Forelimb muscle (tissue), 1 donor: ENCODE results near the gene YIPF3. TPM values are rescaled to one million over a fixed set of nuclear protein-coding genes. Genes with fewer than 3 reads are reported as not detected.
A peak's percentile ranks its signal among the peaks of the same experiment; 100 is the strongest.
"Not testable (repeated sequence)": the region's sequence is repeated elsewhere in the genome, so short reads cannot be mapped to it uniquely, and the experiment has no call there.

ENCODE experiments used
- DNase-seq: peaks from one replicate; pipeline ENCODE4 v3.0.0-alpha.2; 2013; ENCODE audit warnings: low read depth
- polyA plus RNA-seq: library from polyadenylated mRNA; unstranded; fragments of 120-200 nt; gene quantifications from one replicate; pipeline ENCODE4 v1.2.1, GENCODE V29; 2013; ENCODE audit not compliant: insufficient read length

The YIPF3 gene
- polyA plus RNA-seq = 80.7 TPM

GRCh38 chr6:43516697-43517504 lies at the start of gene YIPF3, which contains the start of gene POLR1C:
Gene YIPF3 (minus strand): TSS chr6:43516926. CDS start chr6:43516807, 119 bp downstream.
Gene POLR1C (plus strand): TSS chr6:43517089. CDS start chr6:43517110, 21 bp downstream.
- DNase-seq = peak; percentile 96

- no peak for DNase-seq
These were observed 42.6 kb upstream of the YIPF3 start for GRCh38 chr6:43559328-43559727.

GRCh38 chr6:43557620-43558019 lies 40.9 kb upstream of the YIPF3 start:
- DNase-seq = not testable (repeated sequence)

- no peak for DNase-seq
These were observed 30.5 kb upstream of the YIPF3 start for GRCh38 chr6:43547222-43547621.

- DNase-seq = no peak
These were observed 27.7 kb upstream of the YIPF3 start for GRCh38 chr6:43544461-43544860.

- no peak for DNase-seq
These were observed 25.2 kb upstream of the YIPF3 start for GRCh38 chr6:43541774-43542471.

- DNase-seq = no peak
These were observed 23.8 kb upstream of the YIPF3 start for GRCh38 chr6:43540507-43540906.

GRCh38 chr6:43539409-43539808 lies 22.7 kb upstream of the YIPF3 start:
- DNase-seq = not testable (repeated sequence)

- DNase-seq = not testable (repeated sequence)
These were observed 22.3 kb upstream of the YIPF3 start for GRCh38 chr6:43538986-43539385.

- no peak for DNase-seq
These were observed 15.5 kb upstream of the YIPF3 start for GRCh38 chr6:43532201-43532600.

- no peak for DNase-seq
These were observed 7.8 kb upstream of the YIPF3 start for GRCh38 chr6:43524483-43524961.

- no peak for DNase-seq
These were observed 6.6 kb upstream of the YIPF3 start for GRCh38 chr6:43523284-43523683.

- DNase-seq = no peak
These were observed 6.0 kb upstream of the YIPF3 start for GRCh38 chr6:43522547-43523261.

GRCh38 chr6:43521836-43522235 lies 5.1 kb upstream of the YIPF3 start:
- DNase-seq = no peak

- DNase-seq = no peak
These were observed 3.4 kb upstream of the YIPF3 start for GRCh38 chr6:43520097-43520496.

- DNase-seq = no peak
These were observed 1.0 kb upstream of the YIPF3 start for GRCh38 chr6:43517505-43518357.

- DNase-seq = no peak
These were observed 394 bp downstream of the YIPF3 start for GRCh38 chr6:43516367-43516696.

- no peak for DNase-seq
These were observed 918 bp downstream of the YIPF3 start for GRCh38 chr6:43515808-43516207.

GRCh38 chr6:43511824-43512415 lies 4.8 kb downstream of the YIPF3 start:
- no peak for DNase-seq

GRCh38 chr6:43510827-43511163 lies 5.9 kb downstream of the YIPF3 start:
- no peak for DNase-seq
